ENCODE results near the gene CLTC. TPM values are rescaled to one million over a fixed set of nuclear protein-coding genes. Genes with fewer than 3 reads are reported as not detected.
"Not testable (repeated sequence)": the region's sequence is repeated elsewhere in the genome, so short reads cannot be mapped to it uniquely, and the experiment has no call there.

The CLTC gene
- total RNA-seq, 1 donor from 2014 or later, result 253 TPM

DNA sequence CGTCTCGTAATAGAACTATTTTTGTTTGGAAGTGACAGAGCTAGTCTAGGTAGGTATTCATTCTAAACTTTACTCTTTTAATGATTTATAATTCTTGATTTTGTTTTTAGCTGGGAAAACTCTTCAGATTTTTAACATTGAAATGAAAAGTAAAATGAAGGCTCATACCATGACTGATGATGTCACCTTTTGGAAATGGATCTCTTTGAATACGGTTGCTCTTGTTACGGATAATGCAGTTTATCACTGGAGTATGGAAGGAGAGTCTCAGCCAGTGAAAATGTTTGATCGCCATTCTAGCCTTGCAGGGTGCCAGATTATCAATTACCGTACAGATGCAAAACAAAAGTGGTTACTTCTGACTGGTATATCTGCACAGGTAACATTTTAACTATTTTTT lies 27.6 kb downstream of the CLTC start:
- no peaks in the 10 kb centered on the region for H3K9me3 Mint-ChIP-seq (ENCODE audit: unreplicated experiment)
- TF ChIP-seq, protein P1, sequence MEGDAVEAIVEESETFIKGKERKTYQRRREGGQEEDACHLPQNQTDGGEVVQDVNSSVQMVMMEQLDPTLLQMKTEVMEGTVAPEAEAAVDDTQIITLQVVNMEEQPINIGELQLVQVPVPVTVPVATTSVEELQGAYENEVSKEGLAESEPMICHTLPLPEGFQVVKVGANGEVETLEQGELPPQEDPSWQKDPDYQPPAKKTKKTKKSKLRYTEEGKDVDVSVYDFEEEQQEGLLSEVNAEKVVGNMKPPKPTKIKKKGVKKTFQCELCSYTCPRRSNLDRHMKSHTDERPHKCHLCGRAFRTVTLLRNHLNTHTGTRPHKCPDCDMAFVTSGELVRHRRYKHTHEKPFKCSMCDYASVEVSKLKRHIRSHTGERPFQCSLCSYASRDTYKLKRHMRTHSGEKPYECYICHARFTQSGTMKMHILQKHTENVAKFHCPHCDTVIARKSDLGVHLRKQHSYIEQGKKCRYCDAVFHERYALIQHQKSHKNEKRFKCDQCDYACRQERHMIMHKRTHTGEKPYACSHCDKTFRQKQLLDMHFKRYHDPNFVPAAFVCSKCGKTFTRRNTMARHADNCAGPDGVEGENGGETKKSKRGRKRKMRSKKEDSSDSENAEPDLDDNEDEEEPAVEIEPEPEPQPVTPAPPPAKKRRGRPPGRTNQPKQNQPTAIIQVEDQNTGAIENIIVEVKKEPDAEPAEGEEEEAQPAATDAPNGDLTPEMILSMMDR (IDR thresholded peaks at IDR 0.05; ENCODE audit: partially characterized antibody, unreplicated experiment), result no peak
- H3K27me3 Mint-ChIP-seq (ENCODE audit: unreplicated experiment), result no peaks in the 10 kb centered on the region
- DNase-seq, result no peak
- H3K27ac Mint-ChIP-seq (ENCODE audit: unreplicated experiment), result no peak overlapping the region
- peaks cover 16% of the 10 kb centered on the region for H3K36me3 Mint-ChIP-seq (ENCODE audit: unreplicated experiment)
- H3K4me1 Mint-ChIP-seq (ENCODE audit: low read depth, unreplicated experiment), result peaks cover 9% of the 10 kb centered on the region
- H3K4me3 Mint-ChIP-seq (ENCODE audit: unreplicated experiment), result no peak overlapping the region

DNA sequence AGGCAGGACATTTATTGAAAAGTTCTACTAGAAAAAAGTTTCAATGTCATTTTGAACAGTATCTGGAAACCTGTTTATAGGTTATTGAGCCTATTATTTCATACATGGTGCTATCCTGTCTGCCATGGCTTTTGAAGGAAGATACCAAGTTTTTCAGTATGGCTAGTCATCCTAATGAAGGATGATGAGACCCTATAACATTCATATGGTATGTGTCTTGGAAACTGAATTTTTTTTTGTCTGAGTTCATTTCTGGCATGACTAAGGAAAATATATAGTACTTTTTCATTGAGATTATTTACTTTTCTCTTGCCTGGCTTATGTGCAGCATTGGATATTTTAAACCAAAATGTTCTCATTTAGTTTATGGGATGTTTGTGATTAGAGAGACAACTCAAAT lies 30.2 kb downstream of the CLTC start:
- Mint-ChIP-seq H3K4me1 (ENCODE audit: low read depth, unreplicated experiment) (no peaks in the 10 kb centered on the region), H3K36me3 (ENCODE audit: unreplicated experiment) (peaks cover 23% of the 10 kb centered on the region), H3K27me3 (ENCODE audit: unreplicated experiment) (peaks cover 2% of the 10 kb centered on the region), H3K9me3 (ENCODE audit: unreplicated experiment) (no peaks in the 10 kb centered on the region), H3K27ac (ENCODE audit: unreplicated experiment) (no peak overlapping the region), H3K4me3 (ENCODE audit: unreplicated experiment) (no peak overlapping the region)
- no peak for DNase-seq
- TF ChIP-seq, protein P1 (IDR thresholded peaks at IDR 0.05; ENCODE audit: partially characterized antibody, unreplicated experiment), result no peak

DNA sequence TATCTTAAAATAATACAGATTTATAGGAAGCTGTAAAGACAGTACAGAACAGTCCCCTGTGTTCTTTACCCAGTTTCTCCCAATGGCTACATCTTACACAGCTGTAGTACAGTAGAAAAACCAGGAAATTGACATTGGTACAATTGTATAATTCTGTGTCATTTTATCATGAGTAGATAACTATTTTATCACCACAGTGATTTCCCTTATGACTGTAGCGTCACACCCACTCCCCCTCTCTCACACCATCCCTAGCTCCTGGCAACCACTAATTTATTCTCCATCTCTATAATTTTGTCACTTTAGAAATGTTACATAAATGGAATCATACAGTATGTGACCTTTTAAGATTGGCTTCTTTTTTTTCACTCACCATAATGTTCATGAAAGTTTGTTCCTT lies 30.9 kb downstream of the CLTC start:
- H3K27me3 Mint-ChIP-seq (ENCODE audit: unreplicated experiment), result peaks cover 2% of the 10 kb centered on the region
- TF ChIP-seq, protein P1 (IDR thresholded peaks at IDR 0.05; ENCODE audit: partially characterized antibody, unreplicated experiment), result no peak
- no peaks in the 10 kb centered on the region for H3K9me3 Mint-ChIP-seq (ENCODE audit: unreplicated experiment)
- no peak overlapping the region for H3K27ac Mint-ChIP-seq (ENCODE audit: unreplicated experiment)
- DNase-seq, result no peak
- no peaks in the 10 kb centered on the region for H3K4me1 Mint-ChIP-seq (ENCODE audit: low read depth, unreplicated experiment)
- no peak overlapping the region for H3K4me3 Mint-ChIP-seq (ENCODE audit: unreplicated experiment)
- H3K36me3 Mint-ChIP-seq (ENCODE audit: unreplicated experiment), result peaks cover 23% of the 10 kb centered on the region

GRCh38 chr17:59651346-59651745 lies 31.7 kb downstream of the CLTC start:
- TF ChIP-seq, protein P1 (IDR thresholded peaks at IDR 0.05; ENCODE audit: partially characterized antibody, unreplicated experiment), result no peak
- no peak overlapping the region for H3K27ac Mint-ChIP-seq (ENCODE audit: unreplicated experiment)
- no peaks in the 10 kb centered on the region for H3K4me1 Mint-ChIP-seq (ENCODE audit: low read depth, unreplicated experiment)
- peaks cover 2% of the 10 kb centered on the region for H3K27me3 Mint-ChIP-seq (ENCODE audit: unreplicated experiment)
- no peak for DNase-seq
- H3K4me3 Mint-ChIP-seq (ENCODE audit: unreplicated experiment), result no peak overlapping the region
- H3K9me3 Mint-ChIP-seq (ENCODE audit: unreplicated experiment), result no peaks in the 10 kb centered on the region
- H3K36me3 Mint-ChIP-seq (ENCODE audit: unreplicated experiment), result peaks cover 23% of the 10 kb centered on the region

- H3K9me3 Mint-ChIP-seq (ENCODE audit: unreplicated experiment), result no peaks in the 10 kb centered on the region
- peaks cover 23% of the 10 kb centered on the region for H3K36me3 Mint-ChIP-seq (ENCODE audit: unreplicated experiment)
- TF ChIP-seq, protein P1 (IDR thresholded peaks at IDR 0.05; ENCODE audit: partially characterized antibody, unreplicated experiment), result no peak
- no peak overlapping the region for H3K4me3 Mint-ChIP-seq (ENCODE audit: unreplicated experiment)
- H3K27ac Mint-ChIP-seq (ENCODE audit: unreplicated experiment), result no peak overlapping the region
- H3K27me3 Mint-ChIP-seq (ENCODE audit: unreplicated experiment), result peaks cover 2% of the 10 kb centered on the region
- no peak for DNase-seq
- no peaks in the 10 kb centered on the region for H3K4me1 Mint-ChIP-seq (ENCODE audit: low read depth, unreplicated experiment)
Measured at GRCh38 chr17:59652119-59652518, 32.4 kb downstream of the CLTC start.

DNA sequence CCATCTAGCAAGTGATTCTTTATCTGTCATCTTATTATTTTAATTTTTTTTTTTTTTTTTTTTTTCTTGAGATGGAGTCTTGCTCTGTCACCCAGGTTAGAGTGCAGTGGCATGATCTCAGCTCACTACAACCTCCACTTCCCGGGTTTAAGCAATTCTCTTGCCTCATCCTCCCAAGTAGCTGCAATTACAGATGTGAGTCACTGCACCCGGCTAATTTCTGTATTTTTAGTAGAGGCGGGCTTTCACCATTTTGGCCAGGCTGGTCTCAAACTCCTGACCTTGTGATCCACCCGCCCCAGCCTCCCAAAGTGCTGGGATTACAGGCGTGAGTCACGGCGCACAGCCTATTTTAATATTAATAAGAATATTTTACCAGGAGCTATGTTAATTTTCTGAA lies 36.9 kb downstream of the CLTC start:
- not testable (repeated sequence) for H3K9me3 Mint-ChIP-seq (ENCODE audit: unreplicated experiment); H3K4me3 Mint-ChIP-seq (ENCODE audit: unreplicated experiment); DNase-seq; H3K27me3 Mint-ChIP-seq (ENCODE audit: unreplicated experiment); H3K27ac Mint-ChIP-seq (ENCODE audit: unreplicated experiment); H3K4me1 Mint-ChIP-seq (ENCODE audit: low read depth, unreplicated experiment)
- peaks cover 13% of the 10 kb centered on the region for H3K36me3 Mint-ChIP-seq (ENCODE audit: unreplicated experiment)
